Lung (tissue), 12 donors: Measurements from ENCODE around the gene C1QL3. TPM values are rescaled to one million over a fixed set of nuclear protein-coding genes. Genes with fewer than 3 reads are reported as not detected.

Source experiments
- ATAC-seq: fragments of 200-7000 bp; cut with Tn5 transposase; one replicate; pipeline ENCODE4 v1.9.1; 2020; ENCODE audit warnings: moderate number of reproducible peaks; ENCODE audit not compliant: insufficient read depth, low FRiP score
- DNase-seq, 3 donors: peaks; one replicate each; pipeline ENCODE4 v3.0.0-alpha.2; 2013 to 2017
- H3K27ac ChIP-seq, 2 donors: one replicate each; pipeline ENCODE4 v1.5.1; 2013; ENCODE audit warnings: mild to moderate bottlenecking in 2 of 2, moderate library complexity in 2 of 2, control low read depth in 1 of 2, inconsistent platforms in 1 of 2, low read depth in 1 of 2, low read length in 1 of 2
- H3K27me3 ChIP-seq, 3 donors: one replicate each; pipeline ENCODE4 v1.5.1; 2013; ENCODE audit warnings: low read length in 2 of 3; ENCODE audit not compliant: control insufficient read depth in 3 of 3, insufficient read depth in 3 of 3
- H3K36me3 ChIP-seq, 4 donors: one replicate each; pipeline ENCODE4 v1.5.1; 2013; ENCODE audit warnings: low read length in 4 of 4, mild to moderate bottlenecking in 1 of 4, moderate library complexity in 1 of 4; ENCODE audit not compliant: control insufficient read depth in 4 of 4, insufficient read depth in 4 of 4
- H3K4me1 ChIP-seq, 5 donors: one replicate each; pipeline ENCODE4 v1.5.1; 2013; ENCODE audit warnings: low read length in 5 of 5, mild to moderate bottlenecking in 2 of 5, moderate library complexity in 1 of 5; ENCODE audit not compliant: control insufficient read depth in 5 of 5, insufficient read depth in 5 of 5
- H3K4me3 ChIP-seq: one replicate; pipeline ENCODE4 v1.5.1; 2013; ENCODE audit warnings: mild to moderate bottlenecking, control low read depth, moderate library complexity
- H3K9ac ChIP-seq, 2 donors: one replicate each; pipeline ENCODE4 v1.5.1; 2013; ENCODE audit warnings: low read length in 2 of 2, control low read depth in 1 of 2; ENCODE audit not compliant: insufficient read depth in 1 of 2
- H3K9me3 ChIP-seq, 4 donors: one replicate each; pipeline ENCODE4 v1.5.1; 2013; ENCODE audit warnings: low read length in 3 of 4, mild to moderate bottlenecking in 1 of 4, moderate library complexity in 1 of 4; ENCODE audit not compliant: control insufficient read depth in 4 of 4, insufficient read depth in 3 of 4
- CTCF ChIP-seq: IDR thresholded peaks from 2 replicates; pipeline ENCODE4 v1.5.1; 2012; ENCODE audit warnings: mild to moderate bottlenecking; ENCODE audit errors: control extremely low read depth, extremely low read depth
- WGBS, 2 donors: extraction: QIAGEN DNeasy Blood & Tissue Kit; methylation state at CpG; one replicate each; pipeline ENCODE4 v1.1.7; 2013; 5-methylcytosine and 5-hydroxymethylcytosine counted together
- polyA plus RNA-seq, 2 donors: library from polyadenylated mRNA; stranded (reverse); fragments of 200-250 nt; gene quantifications; one replicate each; pipeline ENCODE4 v1.2.1, GENCODE V29; 2013
- total RNA-seq, 2 donors: library from RNA; depleted of rRNA in 1 of 2; stranded (reverse); fragments of >200 nt in 1 of 2; gene quantifications; one replicate each; pipeline ENCODE4 v1.2.1, GENCODE V29; 2014 to 2021
- donor health status: control.
- donor health status: control.
- donor health status: Bipolar disorder and iron deficiency.
- donor health status: healthy.
- donor health status: DM: yes; HTN: yes; CAD: no.

The C1QL3 gene
- total and polyA plus RNA-seq, 4 donors: 0.02 TPM; not detected in 3

GRCh38 chr10:16510843-16511242 lies 10.8 kb downstream of the C1QL3 start:
- DNase-seq: no peak
- H3K4me3 ChIP-seq: no peak overlapping the region
- no peak overlapping the region for H3K27ac ChIP-seq
- ATAC-seq: no peak
- TF ChIP-seq CTCF: no peak
- H3K36me3 ChIP-seq: peaks cover 0 to 4% (median 2%) of the 10 kb centered on the region in 4 donors
- no peak overlapping the region for H3K9ac ChIP-seq
- no peaks in the 10 kb centered on the region for H3K4me1 ChIP-seq
- WGBS, 2 donors: 94 to 95% methylated on average over 9 of the region's 9 CpGs
- H3K9me3 ChIP-seq: no peaks in the 10 kb centered on the region
- H3K27me3 ChIP-seq: no peaks in the 10 kb centered on the region

DNA sequence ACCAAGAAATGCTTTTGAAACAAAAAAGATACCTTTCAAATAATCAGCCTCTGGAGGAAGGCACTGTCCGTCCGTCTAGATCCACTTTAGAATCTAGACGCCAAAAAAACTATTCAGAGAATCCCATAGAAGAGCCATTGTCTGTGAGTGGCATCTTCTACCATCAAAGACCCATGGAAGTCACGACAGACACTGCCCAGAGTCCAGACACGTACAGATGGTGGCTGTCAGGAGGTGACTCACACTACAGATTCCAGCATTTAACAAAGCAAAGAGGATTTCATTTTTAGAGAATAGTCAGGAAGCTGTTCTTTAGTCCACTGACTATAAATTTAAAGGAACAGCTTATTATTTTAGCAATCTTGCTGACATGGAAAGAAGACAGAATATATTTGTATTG lies 11.7 kb downstream of the C1QL3 start:
- H3K27ac ChIP-seq: no peak overlapping the region
- ATAC-seq: no peak
- H3K9ac ChIP-seq: no peak overlapping the region
- no peaks in the 10 kb centered on the region for H3K4me1 ChIP-seq
- DNase-seq: no peak
- peaks cover 0 to 6% (median 2%) of the 10 kb centered on the region in 4 donors for H3K36me3 ChIP-seq
- no peak overlapping the region for H3K4me3 ChIP-seq
- H3K9me3 ChIP-seq: no peaks in the 10 kb centered on the region
- no peaks in the 10 kb centered on the region for H3K27me3 ChIP-seq
- 85 to 94% methylated on average over 5 of the region's 5 CpGs for WGBS, 2 donors
- TF ChIP-seq CTCF: no peak

DNA sequence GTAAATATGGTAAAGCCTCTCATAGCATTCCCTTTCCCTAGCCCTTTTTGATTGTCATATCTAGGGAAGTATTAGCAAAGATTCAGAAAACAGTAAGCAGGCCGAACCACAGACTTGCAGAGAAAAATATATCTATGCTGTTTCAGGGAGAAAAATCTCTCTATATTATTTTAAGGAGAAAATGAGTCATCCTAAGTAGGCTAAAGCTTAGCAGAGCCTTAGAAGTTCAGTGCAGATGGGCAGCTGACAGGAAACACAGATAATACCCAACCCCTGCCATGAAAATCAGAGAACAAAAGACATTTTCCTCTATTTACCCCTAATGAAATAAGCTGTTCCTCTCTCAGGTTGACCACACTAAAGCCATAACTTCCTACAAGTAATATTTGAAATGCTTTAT lies 16.5 kb downstream of the C1QL3 start:
- Histone ChIP-seq H3K4me3 (no peak overlapping the region), H3K4me1 (no peaks in the 10 kb centered on the region), H3K36me3 (peaks cover 0 to 3% (median 2%) of the 10 kb centered on the region in 4 donors), H3K27ac (no peak overlapping the region), H3K9ac (no peak overlapping the region), H3K27me3 (no peaks in the 10 kb centered on the region), H3K9me3 (no peaks in the 10 kb centered on the region)
- 88 to 92% methylated on average over 1 of the region's 1 CpG for WGBS, 2 donors
- ATAC-seq: no peak
- TF ChIP-seq CTCF: no peak
- no peak for DNase-seq

- no peak for TF ChIP-seq CTCF
- no peak for DNase-seq
- ATAC-seq: no peak
- Histone ChIP-seq H3K4me3 (no peak overlapping the region), H3K9ac (no peak overlapping the region), H3K27ac (no peak overlapping the region), H3K27me3 (no peaks in the 10 kb centered on the region), H3K4me1 (no peaks in the 10 kb centered on the region), H3K36me3 (no peaks in the 10 kb centered on the region), H3K9me3 (no peaks in the 10 kb centered on the region)
- WGBS, 2 donors: 94 to 95% methylated on average over 4 of the region's 4 CpGs
Measured at GRCh38 chr10:16497911-16498310, 23.8 kb downstream of the C1QL3 start.
